Motor neuron (in vitro differentiated cells): ENCODE results near the gene ADAM22. TPM values are rescaled to one million over a fixed set of nuclear protein-coding genes. Genes with fewer than 3 reads are reported as not detected.
"Not testable (repeated sequence)": the region's sequence is repeated elsewhere in the genome, so short reads cannot be mapped to it uniquely, and the experiment has no call there.

Experiments used
- ATAC-seq, 8 experiments: fragments of 200-7000 bp; cut with Tn5 transposase; replicated peaks in 6 of 8; 2 replicates each; pipeline ENCODE4 v1.8.0; 2021; ENCODE audit warnings: mild to moderate bottlenecking in 8 of 8, moderate library complexity in 8 of 8
- H3K27ac ChIP-seq, 2 donors: fragments of 250-450 bp; sonication (Bioruptor Pico); 2 replicates each; pipeline ENCODE4 v1.9.0; 2021; ENCODE audit warnings: antibody characterized with exemption in 2 of 2, mild to moderate bottlenecking in 2 of 2, moderate library complexity in 1 of 2
- H3K4me1 ChIP-seq, 2 donors: fragments of 250-450 bp; sonication (Bioruptor Pico); replicated peaks in 1 of 2; 2 replicates each; pipeline ENCODE4 v1.6.1; 2021; ENCODE audit warnings: antibody characterized with exemption in 2 of 2, mild to moderate bottlenecking in 2 of 2, moderate library complexity in 1 of 2
- H3K4me3 ChIP-seq, 5 donors: fragments of 250-450 bp; sonication (Bioruptor Pico); 2 replicates each; pipeline ENCODE4 v1.9.0; 2021; ENCODE audit warnings: antibody characterized with exemption in 5 of 5, mild to moderate bottlenecking in 5 of 5, moderate library complexity in 4 of 5
- WGBS, 10 experiments: fragments of 450-650 bp; shearing (Covaris generic); methylation state at CpG; one replicate each; pipeline ENCODE4 v1.0.0; 2022; 5-methylcytosine and 5-hydroxymethylcytosine counted together
- in situ Hi-C, 9 experiments: fragments of 400-800 bp; cut with MboI; loops; one replicate each; pipeline ENCODE4 v1.15.0; 2021; ENCODE audit warnings: low sequenced_read_pairs in 9 of 9, low pct_unique_long_range_greater_than_20kb in 2 of 9; ENCODE audit not compliant: unreplicated experiment in 9 of 9
- total RNA-seq, 8 experiments: library from RNA; unstranded; fragments of 300-600 nt; gene quantifications; 2 replicates each; pipeline versions ENCODE4 v1.2.3 to v1.2.4, GENCODE V29; 2022

The ADAM22 gene, protein sequence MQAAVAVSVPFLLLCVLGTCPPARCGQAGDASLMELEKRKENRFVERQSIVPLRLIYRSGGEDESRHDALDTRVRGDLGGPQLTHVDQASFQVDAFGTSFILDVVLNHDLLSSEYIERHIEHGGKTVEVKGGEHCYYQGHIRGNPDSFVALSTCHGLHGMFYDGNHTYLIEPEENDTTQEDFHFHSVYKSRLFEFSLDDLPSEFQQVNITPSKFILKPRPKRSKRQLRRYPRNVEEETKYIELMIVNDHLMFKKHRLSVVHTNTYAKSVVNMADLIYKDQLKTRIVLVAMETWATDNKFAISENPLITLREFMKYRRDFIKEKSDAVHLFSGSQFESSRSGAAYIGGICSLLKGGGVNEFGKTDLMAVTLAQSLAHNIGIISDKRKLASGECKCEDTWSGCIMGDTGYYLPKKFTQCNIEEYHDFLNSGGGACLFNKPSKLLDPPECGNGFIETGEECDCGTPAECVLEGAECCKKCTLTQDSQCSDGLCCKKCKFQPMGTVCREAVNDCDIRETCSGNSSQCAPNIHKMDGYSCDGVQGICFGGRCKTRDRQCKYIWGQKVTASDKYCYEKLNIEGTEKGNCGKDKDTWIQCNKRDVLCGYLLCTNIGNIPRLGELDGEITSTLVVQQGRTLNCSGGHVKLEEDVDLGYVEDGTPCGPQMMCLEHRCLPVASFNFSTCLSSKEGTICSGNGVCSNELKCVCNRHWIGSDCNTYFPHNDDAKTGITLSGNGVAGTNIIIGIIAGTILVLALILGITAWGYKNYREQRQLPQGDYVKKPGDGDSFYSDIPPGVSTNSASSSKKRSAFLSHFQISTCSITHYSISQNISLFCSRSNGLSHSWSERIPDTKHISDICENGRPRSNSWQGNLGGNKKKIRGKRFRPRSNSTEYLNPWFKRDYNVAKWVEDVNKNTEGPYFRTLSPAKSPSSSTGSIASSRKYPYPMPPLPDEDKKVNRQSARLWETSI
- 10 to 100 TPM in 6 of 8 experiments, 1 to 10 TPM in 1, under 1 TPM in 1; 0.51 to 26.0 (median 15.7) TPM for total RNA-seq

GRCh38 chr7:87933953-87934698 is at the start of gene ADAM22:
Gene ADAM22 (plus strand): TSS chr7:87934251. CDS start chr7:87934466, 215 bp downstream.
- Histone ChIP-seq H3K4me1 (peaks cover 0 to 6% of the 10 kb centered on the region in 2 donors), H3K4me3 (peak within 1 kb of the TSS; percentile 55 to 83 (median 68)), H3K27ac (peak within 1 kb of the TSS; percentile 74)
- ATAC-seq, result peak; percentile 89 to 97 (median 96)
- 0 to 1% (median 0%) methylated on average over 1 to 13 of the region's 70 CpGs; no CpG with 5 or more reads in 3 of the 10 experiments for WGBS, 10 experiments
- in situ Hi-C loops, result loop anchor here in 2 of 9 experiments (25.0 kb wide), 1 partner anchor 178 kb away; no protein-coding TSS in a partner anchor

DNA sequence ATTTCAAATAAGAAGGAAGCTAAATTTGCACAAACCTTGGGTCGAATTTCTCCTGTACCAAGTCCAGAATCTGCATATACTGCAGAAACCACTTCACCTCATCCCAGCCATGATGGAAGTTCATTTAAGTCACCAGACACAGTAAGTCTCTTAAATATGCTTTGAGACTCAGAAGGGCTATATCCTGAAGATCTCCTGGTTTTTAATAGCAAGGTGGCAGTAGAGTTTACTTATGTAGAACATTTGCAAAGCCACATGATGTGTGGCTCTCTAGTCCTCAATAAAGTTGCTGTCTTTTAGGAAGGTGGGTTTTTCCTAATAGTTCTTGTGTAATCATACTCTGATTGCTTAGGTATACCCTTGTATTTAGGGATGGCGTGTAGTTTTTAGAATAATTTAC is 49.0 kb upstream of the ADAM22 start:
- H3K4me1 ChIP-seq, result no peaks in the 10 kb centered on the region
- in situ Hi-C loops, result loop anchor here in 3 of 9 experiments (10.0 to 25.0 kb wide), 2 partner anchors 90 to 373 kb away; no protein-coding TSS in a partner anchor
- no peak overlapping the region for H3K27ac ChIP-seq
- H3K4me3 ChIP-seq, result no peak overlapping the region
- no peak for ATAC-seq
- 72 to 100% (median 93%) methylated on average over 1 to 2 of the region's 2 CpGs; no CpG with 5 or more reads in 1 of the 10 experiments for WGBS, 10 experiments

- no peaks in the 10 kb centered on the region for H3K4me1 ChIP-seq
- no peak overlapping the region for H3K4me3 ChIP-seq
- no peak overlapping the region for H3K27ac ChIP-seq
- no peak for ATAC-seq
- in situ Hi-C loops, result loop anchor here in 3 of 9 experiments (10.0 to 25.0 kb wide), 2 partner anchors 92 to 375 kb away; no protein-coding TSS in a partner anchor
These were observed 47.2 kb upstream of the ADAM22 start for GRCh38 chr7:87886875-87887274.

GRCh38 chr7:87895363-87895762 is 38.7 kb upstream of the ADAM22 start:
- Histone ChIP-seq H3K4me3 (no peak overlapping the region), H3K27ac (no peak overlapping the region), H3K4me1 (no peaks in the 10 kb centered on the region)
- in situ Hi-C loops, result loop anchor here in 3 of 9 experiments (25.0 kb wide), 1 partner anchor 383 kb away; no protein-coding TSS in a partner anchor
- ATAC-seq, result no peak
- WGBS, 10 experiments, result 82 to 100% (median 100%) methylated on average over 1 to 2 of the region's 2 CpGs; no CpG with 5 or more reads in 3 of the 10 experiments

GRCh38 chr7:87899255-87899654 is 34.8 kb upstream of the ADAM22 start:
- WGBS, 10 experiments, result 83 to 100% (median 100%) methylated on average over 1 to 2 of the region's 2 CpGs; no CpG with 5 or more reads in 1 of the 10 experiments
- Histone ChIP-seq H3K4me3 (no peak overlapping the region), H3K27ac (no peak overlapping the region), H3K4me1 (no peaks in the 10 kb centered on the region)
- no peak for ATAC-seq
- in situ Hi-C loops, result loop anchor here in 3 of 9 experiments (25.0 kb wide), 1 partner anchor 387 kb away; no protein-coding TSS in a partner anchor

- in situ Hi-C loops, H3K4me1 ChIP-seq, ATAC-seq, H3K4me3 ChIP-seq, H3K27ac ChIP-seq: not testable (repeated sequence)
- WGBS, 10 experiments, result 85 to 100% (median 96%) methylated on average over 1 to 3 of the region's 3 CpGs; no CpG with 5 or more reads in 1 of the 10 experiments
These were observed 26.7 kb upstream of the ADAM22 start for GRCh38 chr7:87907136-87907906.

GRCh38 chr7:87908814-87909213 is 25.2 kb upstream of the ADAM22 start:
- WGBS, 10 experiments, result 67 to 100% (median 93%) methylated on average over 1 to 4 of the region's 4 CpGs; no CpG with 5 or more reads in 3 of the 10 experiments
- in situ Hi-C loops, H3K27ac ChIP-seq, ATAC-seq, H3K4me3 ChIP-seq, H3K4me1 ChIP-seq: not testable (repeated sequence)

DNA sequence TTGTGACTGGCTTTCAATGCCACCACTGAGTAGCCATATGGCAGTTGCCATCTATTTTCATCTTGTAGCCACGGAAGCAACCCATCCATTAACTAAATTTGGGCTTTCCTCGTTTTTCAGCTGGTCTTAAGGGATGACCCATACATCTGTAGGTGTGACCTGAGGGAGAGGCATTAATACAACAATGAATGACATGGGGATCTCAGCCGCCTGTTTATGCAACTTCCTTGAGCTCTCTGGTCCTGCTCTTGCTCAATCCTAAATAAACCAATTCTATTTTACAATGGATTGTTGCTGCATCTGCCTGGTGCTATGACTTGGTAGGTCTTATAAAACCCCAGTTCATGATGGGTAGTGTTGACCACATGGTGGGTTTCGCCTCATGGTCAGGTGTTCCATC is 21.9 kb upstream of the ADAM22 start:
- no peak overlapping the region for H3K4me3 ChIP-seq
- no peak overlapping the region for H3K27ac ChIP-seq
- WGBS, 10 experiments, result 50 to 100% (median 86%) methylated on average over 1 to 3 of the region's 4 CpGs; no CpG with 5 or more reads in 2 of the 10 experiments
- peaks cover 0 to 2% of the 10 kb centered on the region in 2 donors for H3K4me1 ChIP-seq
- in situ Hi-C loops, result no loop called here
- no peak for ATAC-seq

DNA sequence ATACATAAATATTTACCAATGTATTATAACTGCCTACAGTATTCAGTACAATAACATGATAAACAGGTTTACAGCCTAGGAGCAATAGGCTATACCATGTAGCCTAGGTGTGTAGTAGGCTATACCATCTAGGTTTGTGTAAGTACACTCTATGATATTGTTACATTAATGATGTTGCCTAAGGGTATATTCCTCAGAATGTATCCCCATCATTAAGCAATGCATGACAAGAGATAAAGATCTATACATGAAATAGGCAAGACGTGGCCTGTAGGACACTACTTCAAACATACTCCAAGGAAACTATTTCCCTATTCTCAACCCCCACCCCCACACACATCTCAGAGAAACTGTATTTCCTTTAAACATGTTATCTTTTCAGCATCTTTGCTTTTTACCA is 15.3 kb upstream of the ADAM22 start:
- in situ Hi-C loops, result no loop called here
- H3K4me1 ChIP-seq, result no peaks in the 10 kb centered on the region
- no peak for ATAC-seq
- no peak overlapping the region for H3K4me3 ChIP-seq
- no peak overlapping the region for H3K27ac ChIP-seq
- 14 to 67% (median 20%) methylated on average over 1 of the region's 1 CpG; no CpG with 5 or more reads in 7 of the 10 experiments for WGBS, 10 experiments

DNA sequence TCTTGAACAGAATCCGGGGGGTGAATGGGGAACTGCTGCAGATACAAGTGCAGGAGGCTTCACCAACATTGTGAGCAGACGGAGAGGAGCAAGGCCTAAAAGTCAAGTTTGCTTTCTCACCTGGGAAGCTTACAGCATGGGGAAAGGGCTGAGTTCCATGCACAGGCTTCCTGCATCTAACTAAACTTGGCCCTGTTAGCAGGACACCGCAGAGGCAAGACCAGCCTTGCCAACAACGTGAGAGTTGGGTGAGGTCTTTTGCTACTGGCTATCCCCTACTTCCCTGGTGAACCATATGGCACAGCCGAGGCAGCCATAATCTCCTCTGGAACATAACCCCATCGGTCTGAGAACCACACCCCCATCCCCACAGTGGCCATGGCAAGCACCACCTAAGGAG is 14.2 kb upstream of the ADAM22 start:
- WGBS, 10 experiments, result 33 to 100% (median 85%) methylated on average over 1 to 5 of the region's 6 CpGs; no CpG with 5 or more reads in 4 of the 10 experiments
- Histone ChIP-seq H3K4me1 (no peaks in the 10 kb centered on the region), H3K27ac (no peak overlapping the region), H3K4me3 (no peak overlapping the region)
- in situ Hi-C loops, result no loop called here
- no peak for ATAC-seq

- 14 to 100% (median 83%) methylated on average over 1 to 4 of the region's 5 CpGs; no CpG with 5 or more reads in 1 of the 10 experiments for WGBS, 10 experiments
These were observed 13.5 kb upstream of the ADAM22 start for GRCh38 chr7:87920578-87920977.

More at GRCh38 chr7:87920578-87920977, 13.5 kb upstream of the ADAM22 start:
- Histone ChIP-seq H3K27ac (no peak overlapping the region), H3K4me3 (no peak overlapping the region), H3K4me1 (no peaks in the 10 kb centered on the region)
- no peak for ATAC-seq
- in situ Hi-C loops, result no loop called here
